Measurements from ENCODE around the gene SCAMP3.
"Not testable (repeated sequence)": the region's sequence is repeated elsewhere in the genome, so short reads cannot be mapped to it uniquely, and the experiment has no call there.

Gene SCAMP3

DNA sequence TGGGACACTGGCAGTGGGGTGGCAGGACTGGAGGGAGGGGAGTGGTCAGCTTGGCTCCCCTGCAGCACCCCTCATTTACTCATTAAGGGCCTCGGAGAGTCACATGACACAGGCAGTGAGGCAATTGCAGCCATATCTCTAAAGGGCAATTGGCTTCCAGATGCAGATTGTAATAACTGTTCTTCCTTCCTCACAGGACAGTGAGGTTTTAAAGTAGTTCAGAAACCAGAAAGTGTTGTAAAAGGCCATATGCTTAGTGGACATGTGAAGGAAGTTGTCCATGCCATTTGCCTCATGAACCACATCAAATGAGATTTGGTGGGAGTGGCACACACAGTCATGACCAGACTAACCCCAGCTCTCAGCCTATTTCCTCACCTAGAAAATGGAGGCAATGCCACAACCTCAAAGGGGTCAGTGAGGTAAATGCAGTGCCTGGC is 42.5 kb downstream of the SCAMP3 start:
- H3K9me3 ChIP-seq (ENCODE audit: control insufficient read depth, insufficient read depth, low read length): no peaks in the 10 kb centered on the region
- H3K36me3 ChIP-seq (ENCODE audit: insufficient read depth, low read length): no peaks in the 10 kb centered on the region
- H3K9ac ChIP-seq (ENCODE audit: low read depth, low read length): peak overlapping the region; percentile 32; the same call in 1 of the 2 replicates
- peaks cover 5% of the 10 kb centered on the region; the same call in 1 of the 2 replicates for H3K4me1 ChIP-seq (ENCODE audit: insufficient read depth, low read length)

DNA sequence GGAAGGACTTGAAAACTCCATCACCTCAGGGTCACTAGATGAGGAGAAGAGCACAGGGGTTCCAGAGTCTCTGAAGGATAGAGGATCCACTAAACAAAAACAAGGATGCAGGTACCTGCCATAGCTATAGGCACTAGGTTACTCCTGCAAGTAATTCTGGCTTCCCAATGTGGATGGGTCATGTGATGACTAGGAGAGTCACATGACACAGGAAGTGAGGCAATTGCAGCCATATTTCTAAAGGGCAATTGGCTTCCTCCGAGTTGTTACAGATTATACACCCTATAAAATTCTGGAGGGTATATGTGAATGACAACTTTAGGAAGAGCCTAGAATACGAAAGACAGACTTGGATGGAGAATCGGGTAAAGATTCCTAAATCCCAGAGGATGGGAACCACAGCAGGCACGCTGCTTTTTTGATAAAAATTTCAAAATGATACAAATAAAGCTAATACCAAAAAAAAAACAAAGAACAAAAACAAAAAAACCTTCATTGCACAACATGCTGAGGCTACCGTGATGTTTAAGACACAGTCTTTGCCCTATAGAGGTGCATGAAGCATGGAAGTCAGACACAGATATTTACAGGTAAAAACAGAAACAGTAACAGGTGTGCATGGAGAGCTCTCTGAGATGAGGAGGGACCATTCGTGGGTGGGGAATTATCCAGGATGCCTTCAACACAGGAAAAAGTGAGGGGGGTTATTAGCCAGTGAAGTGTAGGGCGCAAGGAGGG is 43.1 kb downstream of the SCAMP3 start:
- Histone ChIP-seq H3K9ac (ENCODE audit: low read depth, low read length) (peak overlapping the region; percentile 32; the same call in 1 of the 2 replicates), H3K9me3 (ENCODE audit: control insufficient read depth, insufficient read depth, low read length) (no peaks in the 10 kb centered on the region), H3K4me1 (ENCODE audit: insufficient read depth, low read length) (peaks cover under 1% of the 10 kb centered on the region; the same call in 1 of the 2 replicates), H3K36me3 (ENCODE audit: insufficient read depth, low read length) (no peaks in the 10 kb centered on the region)

DNA sequence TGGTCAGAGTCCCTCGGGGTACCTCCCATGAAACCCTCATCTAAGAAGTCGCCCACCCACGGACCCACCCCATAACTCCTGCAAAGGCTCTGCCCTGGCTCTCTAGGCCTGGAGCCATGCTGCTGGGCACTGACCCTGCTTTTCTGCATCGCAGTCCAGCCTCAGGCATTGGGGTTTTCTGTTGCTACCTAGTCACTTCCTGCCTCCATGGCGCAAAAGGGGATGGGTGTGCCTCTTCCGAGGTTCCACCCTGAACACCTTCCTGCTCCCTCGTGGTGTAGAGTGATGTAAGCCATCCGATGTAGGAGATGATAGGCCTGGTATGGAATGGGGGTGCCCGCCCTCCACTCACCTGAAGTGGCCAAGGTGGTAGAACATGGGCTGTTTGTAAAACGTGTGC is 47.5 kb downstream of the SCAMP3 start:
- H3K36me3 ChIP-seq (ENCODE audit: insufficient read depth, low read length); H3K9ac ChIP-seq (ENCODE audit: low read depth, low read length); H3K4me1 ChIP-seq (ENCODE audit: insufficient read depth, low read length); H3K9me3 ChIP-seq (ENCODE audit: control insufficient read depth, insufficient read depth, low read length): not testable (repeated sequence)

DNA sequence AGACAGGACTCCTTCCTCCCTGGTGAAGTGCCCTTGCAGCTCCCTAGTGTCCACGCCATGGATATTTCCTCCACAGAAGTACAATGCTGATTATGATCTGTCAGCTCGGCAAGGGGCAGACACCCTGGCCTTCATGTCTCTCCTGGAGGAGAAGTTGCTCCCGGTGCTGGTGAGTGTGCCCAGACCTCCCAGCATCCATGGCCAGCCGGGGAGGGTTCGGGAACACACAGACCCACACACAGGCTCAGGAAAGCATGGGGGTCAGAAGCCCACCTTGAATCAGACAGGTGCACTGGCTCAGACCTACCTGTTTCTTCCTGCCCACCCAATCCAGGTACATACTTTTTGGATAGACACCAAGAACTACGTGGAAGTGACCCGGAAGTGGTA is 50.1 kb downstream of the SCAMP3 start:
- H3K36me3 ChIP-seq (ENCODE audit: insufficient read depth, low read length); H3K9me3 ChIP-seq (ENCODE audit: control insufficient read depth, insufficient read depth, low read length); H3K9ac ChIP-seq (ENCODE audit: low read depth, low read length); H3K4me1 ChIP-seq (ENCODE audit: insufficient read depth, low read length): not testable (repeated sequence)

DNA sequence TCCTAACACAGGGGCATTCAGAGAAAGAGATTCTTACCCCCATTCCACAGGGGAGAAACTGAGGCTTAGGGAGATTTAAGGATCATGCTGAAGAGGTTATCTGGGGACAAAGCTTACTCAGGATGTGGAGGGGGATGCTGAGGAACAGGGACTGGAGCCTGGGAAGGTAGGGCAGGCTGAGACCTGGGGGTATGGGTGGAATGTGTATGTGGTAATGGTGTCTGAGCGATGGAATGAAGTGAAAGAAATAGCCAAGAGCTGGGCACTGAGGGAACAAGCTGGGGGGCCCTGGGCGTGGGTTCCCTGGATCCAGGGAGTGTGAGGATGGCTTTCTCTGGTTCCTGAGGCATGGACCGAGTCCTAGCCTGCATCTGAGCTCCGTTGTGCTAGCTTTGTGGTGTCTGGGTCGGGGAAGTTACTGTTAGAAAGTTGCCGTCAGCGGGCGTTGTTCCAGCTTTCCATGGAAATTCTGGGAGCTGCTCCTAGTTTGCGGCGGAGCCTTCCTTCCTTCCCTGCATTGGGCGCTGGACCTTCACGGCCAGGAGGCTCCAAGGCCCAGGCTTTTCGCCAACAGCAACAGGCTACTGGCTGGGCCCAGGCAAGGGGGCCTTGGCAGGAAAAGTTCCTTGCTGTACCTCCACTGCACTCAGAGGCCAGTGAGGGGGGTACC is 50.6 kb downstream of the SCAMP3 start:
- H3K9me3 ChIP-seq (ENCODE audit: control insufficient read depth, insufficient read depth, low read length); H3K4me1 ChIP-seq (ENCODE audit: insufficient read depth, low read length); H3K36me3 ChIP-seq (ENCODE audit: insufficient read depth, low read length); H3K9ac ChIP-seq (ENCODE audit: low read depth, low read length): not testable (repeated sequence)

DNA sequence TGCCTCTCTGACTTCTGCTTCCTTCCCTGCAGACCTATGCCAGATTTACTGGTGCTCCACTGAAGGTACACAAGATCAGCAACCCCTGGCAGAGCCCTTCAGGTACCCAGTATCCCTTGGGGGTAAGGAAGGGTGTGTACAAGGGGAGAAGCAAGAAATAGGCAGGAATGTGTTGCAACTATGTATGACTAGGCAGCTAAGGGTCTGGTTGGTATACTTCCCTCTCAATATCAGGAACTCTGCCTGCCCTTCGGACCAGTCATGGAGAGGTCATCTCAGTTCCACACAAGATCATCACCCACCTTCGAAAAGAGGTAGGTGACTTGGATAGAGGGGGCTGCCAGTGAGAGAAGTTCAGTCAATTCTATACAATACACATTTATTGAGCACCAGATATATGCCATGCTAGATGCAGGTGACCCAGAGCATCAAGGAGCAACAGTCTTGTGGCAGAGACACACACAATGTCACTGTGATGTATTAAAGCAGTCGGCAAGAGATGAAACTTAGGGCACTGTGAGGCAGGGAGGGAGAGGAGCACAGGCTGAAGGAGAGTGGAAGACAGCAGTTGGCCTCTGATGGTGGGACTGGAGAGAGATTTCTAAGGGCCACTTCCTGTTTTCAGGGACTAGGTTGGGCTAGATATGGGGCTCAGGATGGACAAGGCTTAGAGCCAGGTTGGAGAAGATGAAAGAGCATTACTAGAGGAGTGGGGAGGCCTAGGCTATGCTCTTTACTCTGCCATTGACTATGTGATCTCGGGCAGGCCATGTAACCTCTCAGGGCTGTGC is 51.7 kb downstream of the SCAMP3 start:
- no peaks in the 10 kb centered on the region for H3K9me3 ChIP-seq (ENCODE audit: control insufficient read depth, insufficient read depth, low read length)
- no peak overlapping the region for H3K9ac ChIP-seq (ENCODE audit: low read depth, low read length)
- 0 out of 2 replicates have a peak, but pooled peaks cover 5% of the 10 kb centered on the region for H3K4me1 ChIP-seq (ENCODE audit: insufficient read depth, low read length)
- no peaks in the 10 kb centered on the region; the same call in 1 of the 2 replicates for H3K36me3 ChIP-seq (ENCODE audit: insufficient read depth, low read length)

DNA sequence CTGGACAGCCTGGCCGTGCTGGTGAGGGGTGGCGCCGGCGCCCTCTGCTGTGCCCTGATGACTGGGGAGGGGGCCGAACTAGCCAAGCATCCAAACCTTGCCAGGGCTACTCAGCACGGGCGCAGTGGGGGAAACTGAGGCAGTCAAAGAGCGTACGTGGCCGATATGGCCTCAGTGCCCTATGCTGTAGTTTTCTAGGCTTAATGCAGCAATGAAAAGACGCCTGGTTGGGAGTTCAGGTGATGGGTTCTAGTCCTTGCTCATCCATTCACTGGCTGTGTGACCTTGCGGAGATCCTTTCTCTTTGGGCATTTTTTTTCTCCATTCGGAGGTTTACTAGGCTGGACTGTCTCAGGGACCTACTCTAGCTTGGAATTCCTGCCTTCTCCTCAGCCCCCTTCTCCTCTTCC is 52.8 kb downstream of the SCAMP3 start:
- Histone ChIP-seq H3K36me3 (ENCODE audit: insufficient read depth, low read length) (no peaks in the 10 kb centered on the region; the same call in 1 of the 2 replicates), H3K9me3 (ENCODE audit: control insufficient read depth, insufficient read depth, low read length) (no peaks in the 10 kb centered on the region), H3K4me1 (ENCODE audit: insufficient read depth, low read length) (0 out of 2 replicates have a peak, but pooled peaks cover 5% of the 10 kb centered on the region), H3K9ac (ENCODE audit: low read depth, low read length) (peak overlapping the region; percentile 59)

DNA sequence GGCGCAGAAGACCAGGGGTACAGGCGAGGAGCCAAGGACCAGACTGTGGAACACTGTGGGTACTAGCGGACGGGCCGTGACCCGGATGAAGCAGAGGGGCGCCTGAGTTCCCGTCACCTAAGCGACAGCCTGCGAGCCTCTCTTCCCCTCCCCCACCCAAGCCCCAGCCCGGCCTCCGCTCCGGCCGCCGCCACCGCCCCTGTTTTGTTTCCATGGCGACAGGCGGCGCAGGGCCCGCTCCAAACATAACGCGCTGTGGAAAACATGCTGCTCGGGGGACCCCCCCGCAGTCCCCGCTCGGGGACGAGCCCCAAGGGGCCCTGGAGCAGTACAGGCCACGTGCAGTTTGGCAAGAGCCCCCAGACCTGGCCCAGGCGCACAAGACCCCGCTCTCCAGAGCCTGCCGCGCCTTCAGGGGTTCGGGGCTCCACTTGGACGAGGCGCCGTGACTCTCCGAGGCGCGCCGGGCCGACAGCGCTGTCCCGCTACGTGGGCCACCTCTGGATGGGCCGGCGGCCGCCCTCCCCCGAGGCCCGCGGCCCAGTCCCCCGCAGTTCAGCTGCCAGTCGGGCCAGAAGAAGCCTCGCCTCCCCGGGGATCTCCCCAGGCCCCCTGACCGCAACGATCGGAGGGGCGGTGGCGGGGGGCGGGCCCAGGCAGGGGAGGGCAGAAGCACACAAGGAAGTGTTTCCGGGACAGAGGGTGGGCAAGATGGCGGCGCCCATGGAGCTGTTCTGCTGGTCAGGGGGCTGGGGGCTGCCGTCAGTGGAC is 53.4 kb downstream of the SCAMP3 start, which contains the start of gene MTX1:
TSS of gene MTX1 (plus strand) at position 155 of the 771 bp plus-strand sequence. CDS start at position 265, 110 bp downstream.
- Histone ChIP-seq H3K9me3 (ENCODE audit: control insufficient read depth, insufficient read depth, low read length) (no peaks in the 10 kb centered on the region), H3K4me1 (ENCODE audit: insufficient read depth, low read length) (0 out of 2 replicates have a peak, but pooled peaks cover 5% of the 10 kb centered on the region), H3K9ac (ENCODE audit: low read depth, low read length) (peak within 1 kb of the TSS; percentile 59), H3K36me3 (ENCODE audit: insufficient read depth, low read length) (no peaks in the 10 kb centered on the region; the same call in 1 of the 2 replicates)

DNA sequence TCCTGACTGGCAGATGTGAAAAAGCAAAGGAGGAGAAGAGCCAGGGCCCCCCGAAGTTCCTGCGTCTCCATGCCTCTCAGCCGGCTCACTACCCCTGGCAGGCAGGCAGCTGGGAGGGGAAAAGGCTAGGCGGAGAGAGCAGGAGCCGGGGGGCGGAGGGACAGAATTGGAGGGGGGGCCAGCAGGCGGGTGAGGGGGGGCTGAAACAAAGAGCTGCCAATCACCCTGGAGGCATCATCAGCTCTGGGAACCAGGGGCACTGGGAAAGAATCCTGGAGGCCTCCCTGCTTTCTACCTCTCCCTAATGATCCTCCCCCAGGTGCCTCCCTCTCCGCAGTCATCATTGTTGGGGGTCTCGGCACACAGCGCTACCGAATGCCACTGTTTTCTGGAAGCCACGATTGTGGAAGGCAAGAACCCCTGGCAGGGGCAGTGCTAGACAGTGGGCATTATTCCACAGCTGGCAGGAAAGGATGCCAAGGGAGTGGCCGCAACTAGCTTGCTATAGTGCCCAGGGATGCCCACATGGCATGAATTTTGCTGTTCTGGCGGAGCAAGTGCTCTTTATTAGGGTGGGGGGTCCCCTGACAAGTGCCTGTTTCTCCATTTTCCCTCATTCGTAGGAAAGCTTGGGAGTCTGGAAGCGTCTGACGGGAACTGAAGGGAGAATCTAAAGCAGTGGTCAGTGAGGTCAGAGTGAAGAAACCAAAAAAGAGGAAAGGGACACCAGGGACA is 54.2 kb downstream of the SCAMP3 start, which contains the start of gene THBS3:
TSS of gene THBS3 (minus strand) at position 92 of the 735 bp plus-strand sequence. CDS start at position 71, 21 bp downstream.
- Histone ChIP-seq H3K9ac (ENCODE audit: low read depth, low read length) (peak within 1 kb of the TSS; percentile 59), H3K9me3 (ENCODE audit: control insufficient read depth, insufficient read depth, low read length) (no peaks in the 10 kb centered on the region), H3K4me1 (ENCODE audit: insufficient read depth, low read length) (0 out of 2 replicates have a peak, but pooled peaks cover 5% of the 10 kb centered on the region), H3K36me3 (ENCODE audit: insufficient read depth, low read length) (no peaks in the 10 kb centered on the region; the same call in 1 of the 2 replicates)

DNA sequence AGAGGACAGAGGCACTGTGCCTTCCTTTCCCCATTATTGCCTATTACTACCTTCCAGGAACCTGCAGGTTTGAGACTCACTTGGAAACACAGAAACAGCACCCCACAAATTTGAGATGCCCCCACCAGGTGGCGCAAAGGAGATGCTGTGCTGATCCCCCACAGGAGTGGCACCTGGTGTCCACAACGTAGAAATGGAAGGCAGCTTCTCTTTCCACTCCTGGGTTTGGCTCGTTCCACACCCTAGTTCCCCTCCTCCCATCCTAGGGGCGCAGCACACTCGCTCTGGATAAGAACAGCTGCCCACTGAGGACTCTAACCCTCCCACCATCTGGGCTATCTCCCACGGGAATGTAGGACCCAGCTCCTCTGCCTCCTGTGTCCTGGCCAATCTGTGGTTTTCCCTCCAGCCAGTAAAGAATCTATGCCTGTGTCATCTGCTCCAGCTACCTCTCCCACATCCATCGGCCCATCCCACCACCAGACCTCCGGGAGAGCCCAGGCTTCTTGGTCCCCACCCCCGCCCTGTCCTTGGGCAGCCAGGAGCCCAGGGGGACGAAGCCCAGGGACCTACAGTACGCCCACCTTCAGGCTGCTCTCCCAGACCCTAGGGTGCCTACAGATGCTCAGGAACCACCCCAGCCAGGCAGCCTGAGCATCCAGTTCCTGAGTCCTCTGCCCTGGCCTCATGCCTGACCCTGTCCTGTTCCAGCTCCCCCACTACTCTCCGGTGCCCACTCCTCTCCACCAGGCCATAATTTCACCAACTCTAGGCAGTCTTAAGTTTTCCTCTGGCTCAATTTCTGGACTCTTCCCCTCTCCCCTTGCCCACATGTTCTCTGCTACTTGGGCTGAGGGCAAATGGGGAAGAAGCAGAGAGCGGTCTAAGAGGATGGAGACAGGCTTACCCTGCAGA is 55.0 kb downstream of the SCAMP3 start:
- Histone ChIP-seq H3K9ac (ENCODE audit: low read depth, low read length) (peak overlapping the region; percentile 52), H3K36me3 (ENCODE audit: insufficient read depth, low read length) (no peaks in the 10 kb centered on the region; the same call in 1 of the 2 replicates), H3K9me3 (ENCODE audit: control insufficient read depth, insufficient read depth, low read length) (no peaks in the 10 kb centered on the region), H3K4me1 (ENCODE audit: insufficient read depth, low read length) (0 out of 2 replicates have a peak, but pooled peaks cover 5% of the 10 kb centered on the region)
